ENCODE results near the gene KANSL1. TPM values are rescaled to one million over a fixed set of nuclear protein-coding genes. Genes with fewer than 3 reads are reported as not detected.

Gene KANSL1
- total RNA-seq, 2 donors from 2014 or later = 60.0 to 72.3 TPM

GRCh38 chr17:45986056-45986455, 207.2 kb downstream of the KANSL1 start:
- Histone ChIP-seq H3K4me1 (no peaks in the 10 kb centered on the region), H3K9me3 (no peaks in the 10 kb centered on the region), H3K9ac (ENCODE audit: low read depth in 2 of 2, low read length in 2 of 2) (no peak overlapping the region), H3K27me3 (no peaks in the 10 kb centered on the region), H3K36me3 (no peaks in the 10 kb centered on the region), H3K27ac (no peak overlapping the region), H3K4me3 (no peak overlapping the region)
- TF ChIP-seq CTCF (IDR thresholded peaks at IDR 0.05) = no peak
- DNase-seq = no peak
- intact Hi-C loops (cut with DNase I) = no loop called here

- Histone ChIP-seq H3K27ac (no peak overlapping the region), H3K9me3 (no peaks in the 10 kb centered on the region), H3K27me3 (no peaks in the 10 kb centered on the region), H3K36me3 (no peaks in the 10 kb centered on the region), H3K9ac (ENCODE audit: low read depth in 2 of 2, low read length in 2 of 2) (no peak overlapping the region), H3K4me1 (no peaks in the 10 kb centered on the region), H3K4me3 (no peak overlapping the region)
- no peak for TF ChIP-seq CTCF (IDR thresholded peaks at IDR 0.05)
- no peak for DNase-seq
- intact Hi-C loops (cut with DNase I) = no loop called here
Measured at GRCh38 chr17:45985447-45985846, 207.8 kb downstream of the KANSL1 start.

DNA sequence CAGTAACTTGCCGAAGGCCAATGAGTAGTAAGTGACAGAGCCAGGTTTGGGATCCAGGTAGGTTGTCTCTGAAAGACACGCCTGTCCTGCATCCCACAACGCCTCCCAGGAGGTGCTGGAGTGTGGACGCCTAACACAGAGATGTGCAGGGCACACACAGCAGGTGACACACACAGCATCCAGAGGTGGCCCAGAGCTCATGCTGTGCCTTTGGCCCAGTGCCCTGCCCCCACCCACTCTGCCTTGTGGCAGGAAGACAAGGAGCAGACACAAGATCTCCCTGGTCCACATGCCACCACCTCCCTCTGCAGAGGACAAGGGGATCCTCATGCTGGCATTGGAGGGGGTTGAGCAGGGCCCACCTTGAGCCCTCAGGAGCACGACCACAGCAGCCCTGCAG, 208.9 kb downstream of the KANSL1 start:
- H3K27me3 ChIP-seq = no peaks in the 10 kb centered on the region
- intact Hi-C loops (cut with DNase I) = no loop called here
- no peaks in the 10 kb centered on the region for H3K4me1 ChIP-seq
- DNase-seq = no peak
- H3K9me3 ChIP-seq = no peaks in the 10 kb centered on the region
- no peak overlapping the region for H3K4me3 ChIP-seq
- no peak overlapping the region for H3K27ac ChIP-seq
- H3K36me3 ChIP-seq = no peaks in the 10 kb centered on the region
- H3K9ac ChIP-seq (ENCODE audit: low read depth in 2 of 2, low read length in 2 of 2) = no peak overlapping the region
- TF ChIP-seq CTCF (IDR thresholded peaks at IDR 0.05) = no peak

DNA sequence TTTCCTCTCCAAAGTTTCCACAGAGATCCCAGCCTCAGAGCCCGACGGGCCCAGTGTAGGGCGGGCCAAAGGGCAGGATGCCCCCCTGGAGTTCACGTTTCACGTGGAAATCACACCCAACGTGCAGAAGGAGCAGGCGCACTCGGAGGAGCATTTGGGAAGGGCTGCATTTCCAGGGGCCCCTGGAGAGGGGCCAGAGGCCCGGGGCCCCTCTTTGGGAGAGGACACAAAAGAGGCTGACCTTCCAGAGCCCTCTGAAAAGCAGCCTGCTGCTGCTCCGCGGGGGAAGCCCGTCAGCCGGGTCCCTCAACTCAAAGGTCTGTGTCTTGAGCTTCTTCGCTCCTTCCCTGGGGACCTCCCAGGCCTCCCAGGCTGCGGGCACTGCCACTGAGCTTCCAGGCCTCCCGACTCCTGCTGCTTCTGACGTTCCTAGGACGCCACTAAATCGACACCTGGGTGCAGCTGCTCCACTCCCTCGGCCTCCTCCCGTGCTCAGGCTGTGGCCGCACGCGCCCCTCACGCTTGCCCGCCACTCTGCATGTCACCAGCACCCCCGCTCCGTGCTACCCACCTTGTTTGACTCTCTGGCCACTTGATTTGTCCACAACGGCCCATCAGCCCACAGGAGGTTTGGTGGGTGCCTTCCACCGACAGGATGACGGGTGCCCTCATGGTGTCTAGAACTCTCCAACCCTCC, 209.5 kb downstream of the KANSL1 start:
- Histone ChIP-seq H3K4me3 (no peak overlapping the region), H3K27ac (no peak overlapping the region), H3K9me3 (no peaks in the 10 kb centered on the region), H3K9ac (ENCODE audit: low read depth in 2 of 2, low read length in 2 of 2) (no peak overlapping the region), H3K4me1 (no peaks in the 10 kb centered on the region), H3K36me3 (no peaks in the 10 kb centered on the region), H3K27me3 (no peaks in the 10 kb centered on the region)
- no peak for DNase-seq
- TF ChIP-seq CTCF (IDR thresholded peaks at IDR 0.05) = no peak
- intact Hi-C loops (cut with DNase I) = no loop called here

- Histone ChIP-seq H3K36me3 (no peaks in the 10 kb centered on the region), H3K4me1 (no peaks in the 10 kb centered on the region), H3K9me3 (no peaks in the 10 kb centered on the region), H3K27me3 (no peaks in the 10 kb centered on the region), H3K27ac (no peak overlapping the region), H3K9ac (ENCODE audit: low read depth in 2 of 2, low read length in 2 of 2) (no peak overlapping the region), H3K4me3 (no peak overlapping the region)
- DNase-seq = no peak
- intact Hi-C loops (cut with DNase I) = no loop called here
- no peak for TF ChIP-seq CTCF (IDR thresholded peaks at IDR 0.05)
Measured at GRCh38 chr17:45982791-45983613, 210.2 kb downstream of the KANSL1 start.
